Measurements from ENCODE around the gene TCEA2.
A peak's percentile ranks its signal among the peaks of the same experiment; 100 is the strongest.

The TCEA2 gene

GRCh38 chr20:64038224-64038564 is 24.8 kb upstream of the TCEA2 start:
- TF ChIP-seq RAD21 (IDR thresholded peaks at IDR 0.05; ENCODE audit: low read depth) (no peak), REST (IDR thresholded peaks at IDR 0.05; ENCODE audit: low read depth) (no peak), MAX (IDR thresholded peaks at IDR 0.05) (no peak), TAF1 (IDR thresholded peaks at IDR 0.05; ENCODE audit: low read depth) (no peak), TCF12 (IDR thresholded peaks at IDR 0.05; ENCODE audit: low read depth) (no peak; the same call in 1 of the 2 replicates), ZBTB7A (IDR thresholded peaks at IDR 0.05; ENCODE audit: low read depth) (no peak), EP300 (IDR thresholded peaks at IDR 0.05; ENCODE audit: borderline replicate concordance) (no peak), EGR1 (IDR thresholded peaks at IDR 0.05) (no peak), YY1 (IDR thresholded peaks at IDR 0.05; ENCODE audit: low read depth) (no peak), CEBPB (IDR thresholded peaks at IDR 0.05) (no peak), USF1 (IDR thresholded peaks at IDR 0.05) (no peak), TEAD4 (IDR thresholded peaks at IDR 0.05) (no peak), FOXM1 (IDR thresholded peaks at IDR 0.05; ENCODE audit: borderline replicate concordance, low read depth) (no peak), NFIC (IDR thresholded peaks at IDR 0.05) (no peak), CREB1 (IDR thresholded peaks at IDR 0.05; ENCODE audit: low read depth) (no peak)

DNA sequence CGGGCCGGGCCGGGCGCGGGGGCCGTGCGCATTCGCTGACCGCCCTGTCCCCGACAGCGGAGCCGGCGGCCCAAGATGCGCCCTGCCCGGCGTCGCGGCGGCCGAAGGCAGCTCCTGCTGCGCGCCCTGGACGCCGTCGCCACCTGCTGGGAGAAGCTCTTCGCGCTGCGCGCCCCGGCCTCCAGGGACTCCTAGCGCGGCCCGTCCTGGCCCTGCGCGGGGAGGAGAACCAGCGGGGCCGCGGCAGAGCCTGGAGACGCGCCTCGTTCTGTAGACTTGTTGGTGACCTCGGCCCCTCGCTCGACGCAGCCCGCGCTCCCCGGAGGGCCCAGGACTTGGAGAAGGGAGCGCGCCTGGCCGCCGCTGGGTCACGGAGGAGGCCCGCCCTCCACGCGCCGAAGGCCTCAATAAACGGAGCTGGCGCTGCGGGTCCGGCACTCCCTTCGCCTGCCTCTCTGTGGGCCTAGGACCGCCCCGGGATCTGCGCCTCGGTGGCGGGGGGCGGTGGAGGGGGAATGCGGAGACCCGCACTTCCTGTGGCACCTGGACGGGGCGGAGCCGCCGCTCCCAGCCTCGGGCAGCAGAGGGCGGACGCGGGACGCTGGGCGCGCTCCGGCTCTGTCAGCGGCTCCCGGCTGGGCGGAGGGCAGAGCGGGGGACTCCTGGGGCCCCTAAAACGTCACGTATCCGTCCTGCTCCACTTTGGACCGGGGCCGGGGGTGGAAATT is 24.3 kb upstream of the TCEA2 start:
- TF ChIP-seq TEAD4 (IDR thresholded peaks at IDR 0.05): no peak
- peak; percentile 69 for TF ChIP-seq RAD21 (IDR thresholded peaks at IDR 0.05; ENCODE audit: low read depth)
- TF ChIP-seq TCF12 (IDR thresholded peaks at IDR 0.05; ENCODE audit: low read depth): peak; percentile 46; the same call in 1 of the 2 replicates
- TF ChIP-seq USF1 (IDR thresholded peaks at IDR 0.05): no peak
- no peak for TF ChIP-seq NFIC (IDR thresholded peaks at IDR 0.05)
- TF ChIP-seq MAX (IDR thresholded peaks at IDR 0.05): peak; percentile 63
- no peak for TF ChIP-seq EP300 (IDR thresholded peaks at IDR 0.05; ENCODE audit: borderline replicate concordance)
- TF ChIP-seq FOXM1 (IDR thresholded peaks at IDR 0.05; ENCODE audit: borderline replicate concordance, low read depth): no peak
- no peak for TF ChIP-seq EGR1 (IDR thresholded peaks at IDR 0.05)
- no peak for TF ChIP-seq REST (IDR thresholded peaks at IDR 0.05; ENCODE audit: low read depth)
- TF ChIP-seq CEBPB (IDR thresholded peaks at IDR 0.05): no peak
- TF ChIP-seq CREB1 (IDR thresholded peaks at IDR 0.05; ENCODE audit: low read depth): no peak
- TF ChIP-seq YY1 (IDR thresholded peaks at IDR 0.05; ENCODE audit: low read depth): 0 out of 2 replicates have a peak, but pooled peaks have one; percentile 35
- TF ChIP-seq TAF1 (IDR thresholded peaks at IDR 0.05; ENCODE audit: low read depth): no peak
- TF ChIP-seq ZBTB7A (IDR thresholded peaks at IDR 0.05; ENCODE audit: low read depth): peak; percentile 91

DNA sequence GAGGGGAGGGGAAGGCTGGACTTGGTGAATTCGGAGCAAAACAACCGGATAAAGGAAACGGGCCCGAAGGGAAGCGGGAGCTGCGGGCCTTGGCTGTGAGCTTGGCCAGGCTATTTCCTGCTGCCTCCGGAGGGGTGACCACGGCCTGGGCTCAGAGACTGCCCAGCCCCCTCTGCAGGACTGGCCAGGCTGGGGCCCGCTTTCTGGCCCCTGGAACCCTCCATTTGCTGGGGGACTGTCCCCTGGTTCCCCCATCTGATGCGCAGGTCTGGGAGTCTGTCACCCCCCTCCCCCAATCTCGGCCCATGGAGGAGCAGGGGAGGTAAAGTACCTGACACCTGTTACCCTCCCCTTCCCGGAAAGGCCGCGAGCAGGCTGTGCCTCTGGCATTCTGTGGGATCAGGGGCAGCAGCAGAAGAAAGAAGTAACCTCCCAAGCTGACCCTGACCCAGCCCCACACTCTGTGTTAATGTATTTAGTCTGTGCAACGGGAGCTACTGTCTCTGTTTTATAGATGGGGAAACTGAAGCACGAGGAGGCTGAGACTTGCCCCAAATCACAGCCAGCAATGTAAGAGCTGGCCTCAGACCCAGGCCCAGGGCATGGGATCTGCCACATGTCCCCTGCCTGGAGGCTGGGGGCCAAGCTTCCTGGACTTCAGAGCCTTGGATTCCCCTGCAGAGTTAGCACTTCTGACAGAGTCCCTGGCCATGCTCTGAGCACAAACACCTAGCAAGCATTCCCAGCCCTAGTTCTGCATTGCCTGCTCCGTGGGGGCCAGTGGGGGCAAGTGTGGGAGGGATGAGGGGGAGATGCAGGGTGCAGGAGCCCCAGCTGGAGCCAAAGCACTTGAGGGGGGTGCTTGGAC is 23.5 kb upstream of the TCEA2 start:
- TF ChIP-seq MAX (IDR thresholded peaks at IDR 0.05): no peak

- no peak for TF ChIP-seq FOXM1 (IDR thresholded peaks at IDR 0.05; ENCODE audit: borderline replicate concordance, low read depth)
- no peak for TF ChIP-seq ZBTB7A (IDR thresholded peaks at IDR 0.05; ENCODE audit: low read depth)
- TF ChIP-seq USF1 (IDR thresholded peaks at IDR 0.05): no peak
- TF ChIP-seq EGR1 (IDR thresholded peaks at IDR 0.05): no peak
- TF ChIP-seq TAF1 (IDR thresholded peaks at IDR 0.05; ENCODE audit: low read depth): no peak
- TF ChIP-seq CEBPB (IDR thresholded peaks at IDR 0.05): no peak
- TF ChIP-seq REST (IDR thresholded peaks at IDR 0.05; ENCODE audit: low read depth): no peak
These were observed 22.6 kb upstream of the TCEA2 start for GRCh38 chr20:64040231-64041039.

All from Ishikawa (cell line).